Measurements from ENCODE around the gene ZNRF2. TPM values are rescaled to one million over a fixed set of nuclear protein-coding genes. Genes with fewer than 3 reads are reported as not detected.
A peak's percentile ranks its signal among the peaks of the same experiment; 100 is the strongest.
"Not testable (repeated sequence)": the region's sequence is repeated elsewhere in the genome, so short reads cannot be mapped to it uniquely, and the experiment has no call there.

ZNRF2 gene
- total RNA-seq, 2 donors from 2014 or later: 36.1 to 42.5 TPM

GRCh38 chr7:30260246-30260768 lies 24.1 kb upstream of the ZNRF2 start:
- H3K4me3 ChIP-seq: no peak overlapping the region
- TF ChIP-seq POLR2A (IDR thresholded peaks at IDR 0.05): no peak
- TF ChIP-seq CTCF (IDR thresholded peaks at IDR 0.05): no peak
- intact Hi-C loops (cut with DNase I): no loop called here
- no peaks in the 10 kb centered on the region for H3K36me3 ChIP-seq (replicated peaks in 1 of 2; ENCODE audit: insufficient read depth in 1 of 2, low read depth in 2 of 2)
- no peaks in the 10 kb centered on the region for H3K27me3 ChIP-seq
- H3K27ac ChIP-seq: no peak overlapping the region
- DNase-seq (no peak), ATAC-seq (no peak)
- H3K4me1 ChIP-seq: peaks cover 20% of the 10 kb centered on the region
- H3K9me3 ChIP-seq: no peaks in the 10 kb centered on the region
- WGBS, 2 donors: 95 to 100% methylated on average over 1 of the region's 1 CpG

- whole genome bisulfite sequencing, 2 donors: 31 to 32% methylated on average over 4 of the region's 4 CpGs
- H3K9me3 ChIP-seq: no peaks in the 10 kb centered on the region
- no peaks in the 10 kb centered on the region for H3K36me3 ChIP-seq (replicated peaks in 1 of 2; ENCODE audit: insufficient read depth in 1 of 2, low read depth in 2 of 2)
- TF ChIP-seq POLR2A (IDR thresholded peaks at IDR 0.05) (no peak), CTCF (IDR thresholded peaks at IDR 0.05) (no peak)
- H3K4me1 ChIP-seq: peaks cover 8% of the 10 kb centered on the region
- intact Hi-C loops (cut with DNase I): no loop called here
- H3K27ac ChIP-seq: peak overlapping the region in 2 of 4 donors; percentile 5 to 10
- no peaks in the 10 kb centered on the region for H3K27me3 ChIP-seq
- peak; percentile 42 for ATAC-seq
- no peak overlapping the region for H3K4me3 ChIP-seq
- DNase-seq: no peak
These were observed 21.2 kb upstream of the ZNRF2 start for GRCh38 chr7:30263090-30263710.

GRCh38 chr7:30264052-30264451 lies 20.3 kb upstream of the ZNRF2 start:
- 78 to 84% methylated on average over 4 of the region's 4 CpGs for WGBS, 2 donors
- no peaks in the 10 kb centered on the region for H3K9me3 ChIP-seq
- H3K27me3 ChIP-seq: no peaks in the 10 kb centered on the region
- no peak for DNase-seq
- no peak overlapping the region for H3K27ac ChIP-seq
- TF ChIP-seq CTCF (IDR thresholded peaks at IDR 0.05) (no peak), POLR2A (IDR thresholded peaks at IDR 0.05) (no peak)
- no peaks in the 10 kb centered on the region for H3K36me3 ChIP-seq (replicated peaks in 1 of 2; ENCODE audit: insufficient read depth in 1 of 2, low read depth in 2 of 2)
- no peak overlapping the region for H3K4me3 ChIP-seq
- peaks cover 8% of the 10 kb centered on the region for H3K4me1 ChIP-seq
- no peak for ATAC-seq
- intact Hi-C loops (cut with DNase I): no loop called here

GRCh38 chr7:30265189-30265588 lies 19.2 kb upstream of the ZNRF2 start:
- intact Hi-C loops (cut with DNase I): not testable (repeated sequence)

GRCh38 chr7:30266686-30267085 lies 17.7 kb upstream of the ZNRF2 start:
- Histone ChIP-seq H3K27ac (no peak overlapping the region), H3K27me3 (no peaks in the 10 kb centered on the region), H3K4me3 (no peak overlapping the region), H3K4me1 (peaks cover 8% of the 10 kb centered on the region), H3K9me3 (no peaks in the 10 kb centered on the region), H3K36me3 (replicated peaks in 1 of 2; ENCODE audit: insufficient read depth in 1 of 2, low read depth in 2 of 2) (no peaks in the 10 kb centered on the region)
- WGBS, 2 donors: 62 to 87% methylated on average over 1 of the region's 1 CpG
- intact Hi-C loops (cut with DNase I): no loop called here
- TF ChIP-seq CTCF (IDR thresholded peaks at IDR 0.05) (no peak), POLR2A (IDR thresholded peaks at IDR 0.05) (no peak)
- ATAC-seq (no peak), DNase-seq (no peak)

More at GRCh38 chr7:30265189-30265588, 19.2 kb upstream of the ZNRF2 start:
- 95 to 100% methylated on average over 3 to 4 of the region's 4 CpGs for WGBS, 2 donors
- H3K4me1 ChIP-seq; H3K27me3 ChIP-seq; H3K27ac ChIP-seq; H3K36me3 ChIP-seq (replicated peaks in 1 of 2; ENCODE audit: insufficient read depth in 1 of 2, low read depth in 2 of 2); DNase-seq; H3K9me3 ChIP-seq; ATAC-seq; H3K4me3 ChIP-seq: not testable (repeated sequence)

All from body of pancreas (tissue), 4 donors.